H1 (cell line): ENCODE results near the gene TAF8. TPM values are rescaled to one million over a fixed set of nuclear protein-coding genes. Genes with fewer than 3 reads are reported as not detected.

Source experiments
- ATF3 ChIP-seq: IDR thresholded peaks from 2 replicates; pipeline ENCODE4 v1.6.1; 2011; ENCODE audit warnings: low read depth, mild to moderate bottlenecking, low read length; ENCODE audit not compliant: insufficient read depth
- RNF2 ChIP-seq: fragments of 200-900, 300-1000 bp; sonication (generic); IDR thresholded peaks from 2 replicates; pipeline ENCODE4 v1.7.1; 2016; ENCODE audit warnings: borderline replicate concordance, low read depth, mild to moderate bottlenecking, antibody characterized with exemption, low read length; ENCODE audit not compliant: poor library complexity, severe bottlenecking; ENCODE audit errors: missing control alignments
- SIRT6 ChIP-seq: IDR thresholded peaks from one replicate; pipeline ENCODE4 v1.7.1; 2012; ENCODE audit warnings: low read length, inconsistent platforms
- YY1 ChIP-seq: IDR thresholded peaks from 2 replicates; pipeline ENCODE4 v1.6.1; 2011; ENCODE audit warnings: low read depth, mild to moderate bottlenecking, low read length
- polyA plus RNA-seq, 7 experiments: library from polyadenylated mRNA; depleted of rRNA in 3 of 7; stranded (reverse) in 5 of 7; unstranded in 2 of 7; fragments of >200 nt in 5 of 7; fragments of 200-250 nt in 2 of 7; gene quantifications; 1 replicate in 5 of 7; 2 replicates in 1 of 7; 4 replicates in 1 of 7; pipeline versions ENCODE4 v1.2.1 to v1.2.3, GENCODE V29; 2011 to 2013; ENCODE audit warnings: missing spikeins in 2 of 7, mixed read lengths in 2 of 7
- total RNA-seq: library from RNA; stranded (reverse); fragmentation: NEBNext Ultra II Directional; extraction: Animal tissue kit (Norgen Biotek cat#: 25700); gene quantifications from 2 replicates; pipeline ENCODE4 v1.2.1, GENCODE V29; 2021

Gene TAF8
- total and polyA plus RNA-seq, 2 of the 8 experiments (the other 6 are each of a cell fraction or from before 2014, with no cell fraction given) = 32.2 to 34.0 TPM

- TF ChIP-seq RNF2 (no peak), ATF3 (no peak), SIRT6 (no peak), YY1 (no peak)
These were observed 37.7 kb upstream of the TAF8 start (continued) for GRCh38 chr6:42012501-42013133.
